Bronchial epithelial cell (primary cell): Measurements from ENCODE around the gene RASGRP3. TPM values are rescaled to one million over a fixed set of nuclear protein-coding genes. Genes with fewer than 3 reads are reported as not detected.

Experiments used
- DNase-seq: peaks from one replicate; pipeline ENCODE4 v3.0.0-alpha.2; 2010; ENCODE audit warnings: low read depth
- FAIRE-seq: peaks from 2 replicates; lab custom pipeline; 2011; peaks lifted over from hg19 to GRCh38; lab: Jason Lieb, UNC
- H3K27me3 ChIP-seq: 2 replicates; pipeline ENCODE4 v1.5.1; 2011; ENCODE audit warnings: low read length; ENCODE audit not compliant: control insufficient read depth, insufficient read depth
- H3K36me3 ChIP-seq: 2 replicates; pipeline ENCODE4 v1.5.1; 2011; ENCODE audit warnings: low read length; ENCODE audit not compliant: control insufficient read depth, insufficient read depth
- H3K4me3 ChIP-seq: 2 replicates; pipeline ENCODE4 v1.5.1; 2011; ENCODE audit warnings: mild to moderate bottlenecking, low read depth, low read length, control low read depth
- total RNA-seq: library from RNA; depleted of rRNA; stranded (reverse); fragments of >200 nt; gene quantifications from 2 replicates; pipeline ENCODE4 v1.2.1, GENCODE V29; 2014
- TF ChIP-seq, protein P1 (sequence below): IDR thresholded peaks from 2 replicates; pipeline ENCODE4 v1.5.1; 2011; ENCODE audit warnings: mild to moderate bottlenecking, moderate library complexity, low read length, control low read depth, inconsistent platforms; ENCODE audit not compliant: insufficient read depth, severe bottlenecking

RASGRP3 gene
- total RNA-seq, 1 donor from 2014 or later, result 0.79 TPM

DNA sequence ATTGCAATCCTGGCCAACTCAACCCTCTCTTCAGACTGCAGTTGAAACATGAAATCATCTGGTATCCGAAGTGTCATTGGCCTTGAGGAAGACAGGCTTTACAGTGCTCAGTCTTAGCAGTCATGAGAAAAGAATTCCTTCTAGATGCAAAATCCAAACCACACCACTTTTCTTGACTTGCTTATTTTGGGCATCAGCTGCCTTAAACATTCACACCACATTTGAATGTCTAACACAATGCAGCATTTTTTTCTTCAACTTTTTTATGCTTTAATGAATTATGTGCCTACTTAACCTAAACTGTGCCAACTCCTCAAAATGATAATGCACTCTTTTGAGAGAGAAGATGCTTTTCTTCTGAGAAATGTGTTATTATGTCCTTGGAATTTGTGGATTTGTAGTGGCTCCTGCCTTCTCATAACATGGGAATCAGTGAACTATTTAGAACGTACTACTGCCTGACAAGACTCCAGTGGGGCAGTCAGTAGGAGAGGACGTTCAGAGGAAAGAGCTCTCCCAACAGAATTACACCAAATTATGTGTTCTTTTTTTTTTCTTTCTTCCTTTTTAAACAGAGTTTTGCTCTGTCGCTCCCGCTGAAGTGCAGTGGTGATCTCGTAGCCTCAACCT lies 125.9 kb downstream of the RASGRP3 start:
- TF ChIP-seq, protein P1, sequence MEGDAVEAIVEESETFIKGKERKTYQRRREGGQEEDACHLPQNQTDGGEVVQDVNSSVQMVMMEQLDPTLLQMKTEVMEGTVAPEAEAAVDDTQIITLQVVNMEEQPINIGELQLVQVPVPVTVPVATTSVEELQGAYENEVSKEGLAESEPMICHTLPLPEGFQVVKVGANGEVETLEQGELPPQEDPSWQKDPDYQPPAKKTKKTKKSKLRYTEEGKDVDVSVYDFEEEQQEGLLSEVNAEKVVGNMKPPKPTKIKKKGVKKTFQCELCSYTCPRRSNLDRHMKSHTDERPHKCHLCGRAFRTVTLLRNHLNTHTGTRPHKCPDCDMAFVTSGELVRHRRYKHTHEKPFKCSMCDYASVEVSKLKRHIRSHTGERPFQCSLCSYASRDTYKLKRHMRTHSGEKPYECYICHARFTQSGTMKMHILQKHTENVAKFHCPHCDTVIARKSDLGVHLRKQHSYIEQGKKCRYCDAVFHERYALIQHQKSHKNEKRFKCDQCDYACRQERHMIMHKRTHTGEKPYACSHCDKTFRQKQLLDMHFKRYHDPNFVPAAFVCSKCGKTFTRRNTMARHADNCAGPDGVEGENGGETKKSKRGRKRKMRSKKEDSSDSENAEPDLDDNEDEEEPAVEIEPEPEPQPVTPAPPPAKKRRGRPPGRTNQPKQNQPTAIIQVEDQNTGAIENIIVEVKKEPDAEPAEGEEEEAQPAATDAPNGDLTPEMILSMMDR, result no peak
- FAIRE-seq (no peak), DNase-seq (no peak)
- Histone ChIP-seq H3K4me3 (no peak overlapping the region), H3K27me3 (no peaks in the 10 kb centered on the region), H3K36me3 (no peaks in the 10 kb centered on the region)

DNA sequence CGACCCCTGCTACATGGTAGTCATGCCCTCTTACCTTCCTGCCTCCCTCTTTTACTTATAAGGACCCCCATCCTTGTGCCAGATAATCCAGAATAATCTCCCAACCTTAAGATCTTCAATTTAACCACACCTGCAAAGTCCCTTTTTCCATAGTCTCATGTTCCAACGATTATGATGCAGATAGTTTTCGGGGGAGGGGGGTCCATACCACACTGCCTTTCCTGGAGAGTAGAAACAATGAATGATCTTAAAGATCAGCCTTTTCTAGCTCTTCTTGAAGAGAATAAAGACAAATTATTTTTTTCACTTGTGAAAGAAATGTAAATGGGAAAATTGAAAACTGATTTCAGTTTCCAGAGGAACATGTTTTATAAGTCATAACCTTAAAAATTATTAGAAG lies 127.0 kb downstream of the RASGRP3 start:
- no peaks in the 10 kb centered on the region for H3K27me3 ChIP-seq
- no peaks in the 10 kb centered on the region for H3K36me3 ChIP-seq
- TF ChIP-seq, protein P1, result no peak
- no peak overlapping the region for H3K4me3 ChIP-seq
- DNase-seq, result no peak
- no peak for FAIRE-seq

DNA sequence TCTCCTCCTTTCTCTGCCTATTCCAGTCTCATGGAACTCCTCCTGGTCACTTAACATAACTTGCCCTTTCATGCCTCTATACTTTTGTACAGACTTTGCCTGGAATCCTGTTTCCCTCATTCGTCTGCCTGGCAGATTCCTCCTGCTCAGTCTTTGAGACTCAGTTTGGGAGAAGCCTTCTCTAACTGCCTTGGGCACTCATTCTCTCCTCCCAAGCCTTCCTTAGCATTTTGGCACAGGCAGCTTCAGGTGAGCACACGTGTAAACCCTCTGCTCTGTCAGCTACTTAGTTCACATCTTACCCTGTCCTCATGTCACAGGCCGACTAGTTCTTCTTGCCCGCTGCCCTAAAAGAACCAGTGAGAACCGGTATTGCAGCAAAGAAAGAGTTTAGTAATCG lies 128.6 kb downstream of the RASGRP3 start:
- no peak overlapping the region for H3K4me3 ChIP-seq
- H3K36me3 ChIP-seq, result no peaks in the 10 kb centered on the region
- no peak for FAIRE-seq
- no peak for DNase-seq
- TF ChIP-seq, protein P1, result no peak
- no peaks in the 10 kb centered on the region for H3K27me3 ChIP-seq

DNA sequence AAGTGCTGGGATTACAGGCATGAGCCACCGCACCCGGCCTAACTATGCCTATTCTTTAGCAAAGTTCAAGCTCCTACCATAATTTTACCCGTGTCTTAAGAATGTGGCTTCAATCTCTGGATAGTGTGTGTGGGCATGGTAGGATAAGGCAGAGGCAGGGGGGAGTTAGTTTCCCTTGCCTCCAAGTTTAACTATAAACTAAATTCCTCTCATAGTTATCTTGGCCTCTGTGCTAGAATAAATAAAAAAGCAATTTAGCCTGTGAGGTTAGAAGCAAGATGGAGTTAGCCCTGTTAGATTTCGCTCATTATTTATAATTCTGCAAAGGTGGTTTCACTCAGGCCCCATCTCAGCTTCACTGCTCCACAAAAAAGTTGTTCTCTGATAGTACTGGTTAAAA lies 129.7 kb downstream of the RASGRP3 start:
- no peaks in the 10 kb centered on the region for H3K27me3 ChIP-seq
- FAIRE-seq, result no peak
- no peak for DNase-seq
- no peak overlapping the region for H3K4me3 ChIP-seq
- TF ChIP-seq, protein P1, result no peak
- H3K36me3 ChIP-seq, result no peaks in the 10 kb centered on the region

DNA sequence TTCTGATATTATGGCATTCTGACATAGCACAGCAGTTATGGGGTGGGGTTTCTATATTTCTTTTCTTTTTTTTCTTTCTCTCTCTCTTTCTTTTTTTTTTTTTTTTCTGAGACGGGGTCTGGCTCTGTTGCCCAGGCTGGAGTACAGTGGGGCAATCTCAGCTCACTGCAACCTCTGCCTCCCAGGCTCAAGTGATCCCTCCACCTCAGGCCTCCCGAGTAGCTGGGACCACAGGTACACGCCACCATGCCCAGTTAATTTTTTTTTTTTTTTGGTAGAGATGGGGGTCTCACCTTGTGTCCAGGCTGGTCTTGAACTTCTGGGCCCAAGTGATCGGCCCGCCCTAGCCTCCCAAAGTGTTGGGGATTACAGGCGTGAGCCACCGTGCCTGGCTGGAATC lies 130.2 kb downstream of the RASGRP3 start:
- H3K4me3 ChIP-seq, result no peak overlapping the region
- no peak for FAIRE-seq
- DNase-seq, result no peak
- TF ChIP-seq, protein P1, result no peak
- no peaks in the 10 kb centered on the region for H3K27me3 ChIP-seq
- H3K36me3 ChIP-seq, result no peaks in the 10 kb centered on the region

DNA sequence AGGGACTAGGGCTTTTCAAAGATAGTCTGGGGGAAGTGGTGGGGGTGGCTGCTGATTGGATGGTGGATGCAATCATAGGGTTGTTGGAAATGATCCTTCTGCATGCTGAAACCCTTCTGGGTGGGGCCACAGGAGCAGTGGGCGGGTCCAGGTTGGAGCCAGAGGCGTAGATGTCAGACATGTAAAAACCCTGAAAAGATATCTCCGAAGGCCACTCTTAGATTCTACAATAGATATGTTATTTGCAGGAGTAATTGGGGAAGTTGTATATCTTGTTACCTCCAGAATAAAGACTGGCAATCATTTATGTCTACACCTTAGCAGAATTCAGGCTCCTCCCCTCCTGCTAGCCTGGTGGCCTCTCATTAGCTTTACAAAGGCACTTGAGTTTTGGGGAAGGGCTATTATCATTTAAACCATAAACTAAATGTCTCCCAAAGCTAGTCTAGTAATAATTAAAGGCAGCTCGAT lies 130.8 kb downstream of the RASGRP3 start:
- no peak for DNase-seq
- no peaks in the 10 kb centered on the region for H3K36me3 ChIP-seq
- no peak for FAIRE-seq
- TF ChIP-seq, protein P1, result no peak
- no peaks in the 10 kb centered on the region for H3K27me3 ChIP-seq
- no peak overlapping the region for H3K4me3 ChIP-seq
